Measurements from ENCODE around the gene GPR137B. TPM values are rescaled to one million over a fixed set of nuclear protein-coding genes. Genes with fewer than 3 reads are reported as not detected.

GPR137B gene
- total RNA-seq, 3 donors from 2014 or later, result 5.0 to 6.0 (median 5.6) TPM

GRCh38 chr1:236107121-236107907 is 35.0 kb upstream of the GPR137B start:
- peaks cover 3% of the 10 kb centered on the region for H3K4me1 Mint-ChIP-seq (ENCODE audit: low read depth)
- no peak for ATAC-seq

GRCh38 chr1:236108027-236108648 is 34.2 kb upstream of the GPR137B start:
- Mint-ChIP-seq H3K4me3 (no peak overlapping the region), H3K27me3 (ENCODE audit: low read depth) (no peaks in the 10 kb centered on the region), H3K9me3 (no peaks in the 10 kb centered on the region), H3K4me1 (ENCODE audit: low read depth) (peaks cover 3% of the 10 kb centered on the region), H3K36me3 (ENCODE audit: insufficient read depth) (no peaks in the 10 kb centered on the region)
- DNase-seq (no peak), ATAC-seq (no peak)

More at GRCh38 chr1:236107121-236107907, 35.0 kb upstream of the GPR137B start:
- no peak for DNase-seq
- Mint-ChIP-seq H3K9me3 (no peaks in the 10 kb centered on the region), H3K27me3 (ENCODE audit: low read depth) (no peaks in the 10 kb centered on the region), H3K4me3 (no peak overlapping the region), H3K36me3 (ENCODE audit: insufficient read depth) (no peaks in the 10 kb centered on the region)

GRCh38 chr1:236110137-236110536 is 32.2 kb upstream of the GPR137B start:
- Mint-ChIP-seq H3K27me3 (ENCODE audit: low read depth) (no peaks in the 10 kb centered on the region), H3K9me3 (no peaks in the 10 kb centered on the region), H3K4me3 (no peak overlapping the region), H3K36me3 (ENCODE audit: insufficient read depth) (no peaks in the 10 kb centered on the region), H3K4me1 (ENCODE audit: low read depth) (peaks cover 1% of the 10 kb centered on the region)
- no peak for ATAC-seq
- DNase-seq, result no peak

GRCh38 chr1:236111527-236112331 is 30.6 kb upstream of the GPR137B start:
- ATAC-seq, result no peak
- Mint-ChIP-seq H3K9me3 (no peaks in the 10 kb centered on the region), H3K36me3 (ENCODE audit: insufficient read depth) (no peaks in the 10 kb centered on the region), H3K4me1 (ENCODE audit: low read depth) (peaks cover 1% of the 10 kb centered on the region), H3K4me3 (no peak overlapping the region), H3K27me3 (ENCODE audit: low read depth) (no peaks in the 10 kb centered on the region)
- DNase-seq, result no peak

- no peaks in the 10 kb centered on the region for H3K9me3 Mint-ChIP-seq
- DNase-seq, result no peak
- H3K4me1 Mint-ChIP-seq (ENCODE audit: low read depth), result no peaks in the 10 kb centered on the region
- H3K27me3 Mint-ChIP-seq (ENCODE audit: low read depth), result no peaks in the 10 kb centered on the region
- no peaks in the 10 kb centered on the region for H3K36me3 Mint-ChIP-seq (ENCODE audit: insufficient read depth)
- ATAC-seq, result no peak
- H3K4me3 Mint-ChIP-seq, result no peak overlapping the region
Measured at GRCh38 chr1:236112332-236112627, 30.1 kb upstream of the GPR137B start.

GRCh38 chr1:236113324-236114032 is 28.9 kb upstream of the GPR137B start:
- DNase-seq (no peak), ATAC-seq (no peak)
- Mint-ChIP-seq H3K36me3 (ENCODE audit: insufficient read depth) (no peaks in the 10 kb centered on the region), H3K4me1 (ENCODE audit: low read depth) (no peaks in the 10 kb centered on the region), H3K9me3 (no peaks in the 10 kb centered on the region), H3K4me3 (no peak overlapping the region), H3K27me3 (ENCODE audit: low read depth) (no peaks in the 10 kb centered on the region)

GRCh38 chr1:236114076-236114747 is 28.1 kb upstream of the GPR137B start:
- ATAC-seq (no peak), DNase-seq (no peak)
- Mint-ChIP-seq H3K27me3 (ENCODE audit: low read depth) (no peaks in the 10 kb centered on the region), H3K36me3 (ENCODE audit: insufficient read depth) (no peaks in the 10 kb centered on the region), H3K9me3 (no peaks in the 10 kb centered on the region), H3K4me3 (no peak overlapping the region), H3K4me1 (ENCODE audit: low read depth) (no peaks in the 10 kb centered on the region)

- peaks cover 28% of the 10 kb centered on the region for H3K4me1 Mint-ChIP-seq (ENCODE audit: low read depth)
- H3K9me3 Mint-ChIP-seq, result no peaks in the 10 kb centered on the region
- no peak overlapping the region for H3K4me3 Mint-ChIP-seq
- no peaks in the 10 kb centered on the region for H3K36me3 Mint-ChIP-seq (ENCODE audit: insufficient read depth)
- no peak for DNase-seq
- ATAC-seq, result no peak
- H3K27me3 Mint-ChIP-seq (ENCODE audit: low read depth), result no peaks in the 10 kb centered on the region
Measured at GRCh38 chr1:236117710-236118109, 24.6 kb upstream of the GPR137B start.

GRCh38 chr1:236119943-236120484 is 22.3 kb upstream of the GPR137B start:
- Mint-ChIP-seq H3K4me3 (no peak overlapping the region), H3K9me3 (no peaks in the 10 kb centered on the region), H3K27me3 (ENCODE audit: low read depth) (no peaks in the 10 kb centered on the region), H3K4me1 (ENCODE audit: low read depth) (peaks cover 28% of the 10 kb centered on the region), H3K36me3 (ENCODE audit: insufficient read depth) (no peaks in the 10 kb centered on the region)
- no peak for DNase-seq
- ATAC-seq, result no peak

GRCh38 chr1:236120721-236121153 is 21.6 kb upstream of the GPR137B start:
- DNase-seq, result no peak
- Mint-ChIP-seq H3K4me3 (peak overlapping the region; percentile 68), H3K4me1 (ENCODE audit: low read depth) (peaks cover 28% of the 10 kb centered on the region), H3K9me3 (no peaks in the 10 kb centered on the region), H3K27me3 (ENCODE audit: low read depth) (no peaks in the 10 kb centered on the region), H3K36me3 (ENCODE audit: insufficient read depth) (no peaks in the 10 kb centered on the region)
- ATAC-seq, result peak; percentile 75 to 77

GRCh38 chr1:236122176-236122575 is 20.2 kb upstream of the GPR137B start:
- H3K27me3 Mint-ChIP-seq (ENCODE audit: low read depth), result no peaks in the 10 kb centered on the region
- H3K9me3 Mint-ChIP-seq, result no peaks in the 10 kb centered on the region
- peak; percentile 58 to 60 for ATAC-seq
- no peaks in the 10 kb centered on the region for H3K36me3 Mint-ChIP-seq (ENCODE audit: insufficient read depth)
- no peak for DNase-seq
- peaks cover 28% of the 10 kb centered on the region for H3K4me1 Mint-ChIP-seq (ENCODE audit: low read depth)
- no peak overlapping the region for H3K4me3 Mint-ChIP-seq

- H3K27me3 Mint-ChIP-seq (ENCODE audit: low read depth), result no peaks in the 10 kb centered on the region
- DNase-seq (no peak), ATAC-seq (no peak)
- no peaks in the 10 kb centered on the region for H3K9me3 Mint-ChIP-seq
- H3K4me1 Mint-ChIP-seq (ENCODE audit: low read depth), result peaks cover 28% of the 10 kb centered on the region
- no peaks in the 10 kb centered on the region for H3K36me3 Mint-ChIP-seq (ENCODE audit: insufficient read depth)
- no peak overlapping the region for H3K4me3 Mint-ChIP-seq
Measured at GRCh38 chr1:236123563-236123962, 18.8 kb upstream of the GPR137B start.

GRCh38 chr1:236124965-236125364 is 17.4 kb upstream of the GPR137B start:
- no peak for DNase-seq
- Mint-ChIP-seq H3K27me3 (ENCODE audit: low read depth) (no peaks in the 10 kb centered on the region), H3K36me3 (ENCODE audit: insufficient read depth) (no peaks in the 10 kb centered on the region), H3K4me3 (no peak overlapping the region), H3K4me1 (ENCODE audit: low read depth) (peaks cover 24% of the 10 kb centered on the region), H3K9me3 (no peaks in the 10 kb centered on the region)
- no peak for ATAC-seq

Data from activated T-cell treated with anti-CD3 and anti-CD28 coated beads, Interleukin-2, amount 50 U/mL, for 4 hours (primary cell).